ENCODE data around the gene PMCH. TPM values are rescaled to one million over a fixed set of nuclear protein-coding genes. Genes with fewer than 3 reads are reported as not detected.
A peak's percentile ranks its signal among the peaks of the same experiment; 100 is the strongest.

PMCH gene
- total and polyA plus RNA-seq, 3 donors from 2014 or later = not detected

- intact Hi-C loops (cut with DNase I; ENCODE audit: low total_unique reads) = no loop called here
Observed at GRCh38 chr12:102172436-102172835, 25.2 kb downstream of the PMCH start.

DNA sequence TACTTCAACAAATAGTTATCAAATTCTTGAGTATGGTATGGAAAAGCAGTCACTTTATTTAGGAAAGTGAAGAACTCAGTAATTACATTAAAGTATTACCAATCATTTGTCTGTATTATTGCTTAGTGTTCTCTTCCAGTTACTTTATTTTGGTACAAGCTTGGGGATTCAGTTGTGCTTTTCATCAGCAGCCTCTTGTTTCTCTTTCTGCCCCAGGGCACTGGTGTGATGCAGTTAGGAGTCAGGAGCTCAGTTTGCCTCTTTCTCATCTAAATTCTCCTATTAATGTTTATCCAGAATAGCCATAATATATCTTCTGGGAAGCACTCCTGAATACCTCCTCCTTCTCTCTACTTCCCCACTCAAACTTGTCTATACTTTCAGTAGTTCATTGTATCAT, 25.7 kb downstream of the PMCH start:
- Histone ChIP-seq H3K27me3 (no peaks in the 10 kb centered on the region), H3K27ac (no peak overlapping the region), H3K4me1 (no peaks in the 10 kb centered on the region), H3K36me3 (ENCODE audit: low read depth, missing control alignments) (no peaks in the 10 kb centered on the region), H3K9me3 (no peaks in the 10 kb centered on the region), H3K4me3 (no peak overlapping the region)
- TF ChIP-seq, protein P1, sequence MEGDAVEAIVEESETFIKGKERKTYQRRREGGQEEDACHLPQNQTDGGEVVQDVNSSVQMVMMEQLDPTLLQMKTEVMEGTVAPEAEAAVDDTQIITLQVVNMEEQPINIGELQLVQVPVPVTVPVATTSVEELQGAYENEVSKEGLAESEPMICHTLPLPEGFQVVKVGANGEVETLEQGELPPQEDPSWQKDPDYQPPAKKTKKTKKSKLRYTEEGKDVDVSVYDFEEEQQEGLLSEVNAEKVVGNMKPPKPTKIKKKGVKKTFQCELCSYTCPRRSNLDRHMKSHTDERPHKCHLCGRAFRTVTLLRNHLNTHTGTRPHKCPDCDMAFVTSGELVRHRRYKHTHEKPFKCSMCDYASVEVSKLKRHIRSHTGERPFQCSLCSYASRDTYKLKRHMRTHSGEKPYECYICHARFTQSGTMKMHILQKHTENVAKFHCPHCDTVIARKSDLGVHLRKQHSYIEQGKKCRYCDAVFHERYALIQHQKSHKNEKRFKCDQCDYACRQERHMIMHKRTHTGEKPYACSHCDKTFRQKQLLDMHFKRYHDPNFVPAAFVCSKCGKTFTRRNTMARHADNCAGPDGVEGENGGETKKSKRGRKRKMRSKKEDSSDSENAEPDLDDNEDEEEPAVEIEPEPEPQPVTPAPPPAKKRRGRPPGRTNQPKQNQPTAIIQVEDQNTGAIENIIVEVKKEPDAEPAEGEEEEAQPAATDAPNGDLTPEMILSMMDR (IDR thresholded peaks at IDR 0.05) = no peak
- no peak for TF ChIP-seq POLR2A (IDR thresholded peaks at IDR 0.05)
- DNase-seq = no peak
- intact Hi-C loops (cut with DNase I; ENCODE audit: low total_unique reads) = no loop called here

More at GRCh38 chr12:102172436-102172835, 25.2 kb downstream of the PMCH start:
- DNase-seq = no peak
- no peak overlapping the region for H3K27ac ChIP-seq
- no peaks in the 10 kb centered on the region for H3K36me3 ChIP-seq (ENCODE audit: low read depth, missing control alignments)
- H3K4me3 ChIP-seq = no peak overlapping the region
- H3K27me3 ChIP-seq = no peaks in the 10 kb centered on the region
- TF ChIP-seq, protein P1 (IDR thresholded peaks at IDR 0.05) = no peak
- no peak for TF ChIP-seq POLR2A (IDR thresholded peaks at IDR 0.05)
- no peaks in the 10 kb centered on the region for H3K9me3 ChIP-seq
- H3K4me1 ChIP-seq = no peaks in the 10 kb centered on the region

DNA sequence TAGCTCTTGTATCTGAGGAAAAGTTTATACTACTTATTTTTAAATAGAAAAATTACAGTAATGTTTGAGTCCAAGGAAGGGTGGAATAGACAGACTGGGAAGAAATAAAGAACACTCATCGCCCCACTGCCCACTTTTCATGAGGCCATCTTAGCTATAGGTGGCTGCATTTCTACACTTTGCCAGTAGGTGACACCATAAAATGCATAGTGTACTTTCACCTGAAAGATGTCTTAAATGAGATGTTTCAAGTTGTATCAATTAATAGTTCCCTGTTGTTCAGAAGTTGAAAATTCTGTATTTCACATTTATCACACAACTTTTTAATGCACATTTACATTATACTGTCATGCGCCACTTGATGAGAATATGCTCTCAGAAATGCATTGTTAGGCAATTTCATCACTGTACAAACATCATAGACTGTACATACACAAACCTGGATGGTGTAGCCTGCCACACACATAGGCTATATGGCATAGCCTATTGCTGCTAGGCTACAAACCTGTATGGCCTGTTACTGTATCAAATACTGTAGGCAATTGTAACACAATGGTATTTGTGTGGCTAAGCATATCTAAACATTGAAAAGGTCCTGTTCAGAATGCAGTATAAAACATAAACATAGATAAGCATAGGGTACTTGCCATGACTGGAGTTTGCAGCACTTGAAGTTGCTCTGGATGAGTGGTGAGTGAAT, 27.6 kb downstream of the PMCH start:
- Histone ChIP-seq H3K4me1 (no peaks in the 10 kb centered on the region), H3K9me3 (no peaks in the 10 kb centered on the region), H3K36me3 (ENCODE audit: low read depth, missing control alignments) (no peaks in the 10 kb centered on the region), H3K27ac (no peak overlapping the region), H3K4me3 (no peak overlapping the region), H3K27me3 (no peaks in the 10 kb centered on the region)
- WGBS, 2 donors = 81 to 88% methylated on average over 2 of the region's 2 CpGs
- no peak for TF ChIP-seq POLR2A (IDR thresholded peaks at IDR 0.05)
- TF ChIP-seq, protein P1 (IDR thresholded peaks at IDR 0.05) = peak; percentile 44 to 82 (median 74)
- DNase-seq = peak; percentile 48
- intact Hi-C loops (cut with DNase I; ENCODE audit: low total_unique reads) = no loop called here

DNA sequence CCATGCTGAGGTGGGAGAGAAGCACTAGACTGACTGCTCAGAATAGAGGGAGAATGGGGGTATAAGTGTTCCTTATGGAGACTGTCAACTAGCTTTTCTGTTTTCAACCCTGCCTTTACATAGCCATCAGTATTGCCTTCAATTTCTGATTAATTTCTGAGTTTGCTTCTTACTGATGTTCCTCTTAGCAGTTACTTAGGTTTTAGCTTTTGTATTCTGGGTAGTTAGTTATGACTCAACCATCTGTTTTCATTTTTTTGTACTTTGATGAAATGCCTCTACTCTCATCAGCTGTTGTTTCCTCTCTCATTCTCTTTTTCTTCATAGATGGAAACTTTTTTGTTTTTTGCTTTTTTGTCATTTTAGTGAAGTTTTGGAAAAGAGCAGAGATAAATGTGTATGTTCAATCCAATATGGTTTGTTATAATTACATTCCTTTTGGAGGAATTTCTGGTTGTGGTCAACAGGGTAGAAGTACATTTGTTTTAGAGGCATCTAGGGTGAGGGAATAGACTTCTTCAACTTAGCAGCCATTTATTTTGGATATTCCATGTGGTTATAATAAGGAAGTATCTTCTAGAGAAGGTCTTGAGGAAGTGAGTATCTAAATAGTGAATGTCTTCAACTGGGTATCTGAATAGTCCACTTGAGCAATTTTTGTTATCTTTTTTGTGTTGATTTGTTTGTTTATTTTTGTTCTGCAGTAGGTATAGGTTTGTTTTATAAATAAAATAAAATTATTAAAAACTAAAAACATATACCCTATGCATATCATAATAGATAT, 29.6 kb downstream of the PMCH start:
- Histone ChIP-seq H3K27me3 (no peaks in the 10 kb centered on the region), H3K27ac (no peak overlapping the region), H3K9me3 (no peaks in the 10 kb centered on the region), H3K4me3 (no peak overlapping the region), H3K4me1 (no peaks in the 10 kb centered on the region), H3K36me3 (ENCODE audit: low read depth, missing control alignments) (no peaks in the 10 kb centered on the region)
- intact Hi-C loops (cut with DNase I; ENCODE audit: low total_unique reads) = no loop called here
- no peak for DNase-seq
- no peak for TF ChIP-seq POLR2A (IDR thresholded peaks at IDR 0.05)
- TF ChIP-seq, protein P1 (IDR thresholded peaks at IDR 0.05) = no peak

Data from testis (tissue), 3 donors.